Fibroblast of villous mesenchyme (primary cell): ENCODE results near the gene PKHD1. TPM values are rescaled to one million over a fixed set of nuclear protein-coding genes. Genes with fewer than 3 reads are reported as not detected.
"Not testable (repeated sequence)": the region's sequence is repeated elsewhere in the genome, so short reads cannot be mapped to it uniquely, and the experiment has no call there.

Source experiments
- DNase-seq: peaks from one replicate; pipeline ENCODE4 v3.0.0-alpha.2; 2010; ENCODE audit warnings: low read depth
- H3K4me3 ChIP-seq: 2 replicates; pipeline ENCODE4 v1.5.1; 2011; ENCODE audit warnings: low read depth, mild to moderate bottlenecking, low read length
- total RNA-seq: library from RNA; depleted of rRNA; stranded (reverse); fragments of >200 nt; gene quantifications from 2 replicates; pipeline ENCODE4 v1.2.3, GENCODE V29; 2012
- TF ChIP-seq, protein P1 (sequence below): IDR thresholded peaks from 2 replicates; pipeline ENCODE4 v1.5.1; 2012; ENCODE audit warnings: low read depth, mild to moderate bottlenecking, low read length; ENCODE audit not compliant: insufficient read depth

Gene PKHD1
- total RNA-seq, 1 donor: not detected

GRCh38 chr6:51856508-51856907 is 230.9 kb downstream of the PKHD1 start:
- no peak overlapping the region for H3K4me3 ChIP-seq
- DNase-seq: no peak
- TF ChIP-seq, protein P1, sequence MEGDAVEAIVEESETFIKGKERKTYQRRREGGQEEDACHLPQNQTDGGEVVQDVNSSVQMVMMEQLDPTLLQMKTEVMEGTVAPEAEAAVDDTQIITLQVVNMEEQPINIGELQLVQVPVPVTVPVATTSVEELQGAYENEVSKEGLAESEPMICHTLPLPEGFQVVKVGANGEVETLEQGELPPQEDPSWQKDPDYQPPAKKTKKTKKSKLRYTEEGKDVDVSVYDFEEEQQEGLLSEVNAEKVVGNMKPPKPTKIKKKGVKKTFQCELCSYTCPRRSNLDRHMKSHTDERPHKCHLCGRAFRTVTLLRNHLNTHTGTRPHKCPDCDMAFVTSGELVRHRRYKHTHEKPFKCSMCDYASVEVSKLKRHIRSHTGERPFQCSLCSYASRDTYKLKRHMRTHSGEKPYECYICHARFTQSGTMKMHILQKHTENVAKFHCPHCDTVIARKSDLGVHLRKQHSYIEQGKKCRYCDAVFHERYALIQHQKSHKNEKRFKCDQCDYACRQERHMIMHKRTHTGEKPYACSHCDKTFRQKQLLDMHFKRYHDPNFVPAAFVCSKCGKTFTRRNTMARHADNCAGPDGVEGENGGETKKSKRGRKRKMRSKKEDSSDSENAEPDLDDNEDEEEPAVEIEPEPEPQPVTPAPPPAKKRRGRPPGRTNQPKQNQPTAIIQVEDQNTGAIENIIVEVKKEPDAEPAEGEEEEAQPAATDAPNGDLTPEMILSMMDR: no peak

- no peak overlapping the region for H3K4me3 ChIP-seq
- peak; percentile 47 for DNase-seq
- TF ChIP-seq, protein P1: peak; percentile 53
Observed at GRCh38 chr6:51855310-51856082, 231.9 kb downstream of the PKHD1 start.

DNA sequence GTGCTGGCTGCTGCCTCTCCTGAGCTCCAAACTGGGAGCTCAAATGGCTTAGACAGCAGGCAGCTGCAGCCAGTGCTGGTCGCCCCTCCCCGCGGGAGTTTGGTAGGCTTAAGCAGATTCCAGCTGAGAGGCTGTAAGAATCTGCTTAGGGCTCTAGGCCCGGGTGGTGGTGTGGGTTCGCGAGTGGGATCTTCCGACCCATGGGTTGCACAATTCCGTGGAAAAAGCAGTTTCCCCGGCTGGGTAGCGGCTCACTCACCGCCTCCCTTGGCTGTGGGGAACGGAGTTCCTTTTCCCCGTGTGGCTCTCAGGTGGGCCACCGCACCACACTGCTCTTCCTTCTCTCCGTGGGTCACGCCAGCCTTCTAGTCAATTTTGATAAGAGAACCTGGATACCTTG is 232.5 kb downstream of the PKHD1 start:
- DNase-seq: no peak
- no peak overlapping the region for H3K4me3 ChIP-seq
- TF ChIP-seq, protein P1: no peak

GRCh38 chr6:51854347-51854746 is 233.1 kb downstream of the PKHD1 start:
- TF ChIP-seq, protein P1: no peak
- no peak for DNase-seq
- H3K4me3 ChIP-seq: no peak overlapping the region

DNA sequence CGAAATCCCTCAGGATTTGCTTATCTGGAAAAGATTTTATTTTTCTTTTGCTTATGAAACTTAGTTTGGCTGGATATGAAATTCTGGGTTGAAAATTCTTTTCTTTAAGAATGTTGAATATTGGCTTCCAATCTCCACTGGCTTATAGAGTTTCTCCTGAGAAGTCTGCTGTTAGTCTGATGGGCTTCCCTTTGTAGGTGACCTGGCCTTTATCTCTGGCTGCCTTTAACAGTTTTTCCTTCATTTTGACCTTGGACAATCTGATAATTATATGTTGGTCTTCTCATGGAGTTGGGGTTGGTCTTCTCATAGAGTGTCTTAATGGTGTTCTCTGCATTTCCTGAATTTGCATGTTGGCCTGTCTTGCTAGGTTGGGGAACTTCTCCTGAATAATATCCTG is 234.3 kb downstream of the PKHD1 start:
- DNase-seq, H3K4me3 ChIP-seq: not testable (repeated sequence)

DNA sequence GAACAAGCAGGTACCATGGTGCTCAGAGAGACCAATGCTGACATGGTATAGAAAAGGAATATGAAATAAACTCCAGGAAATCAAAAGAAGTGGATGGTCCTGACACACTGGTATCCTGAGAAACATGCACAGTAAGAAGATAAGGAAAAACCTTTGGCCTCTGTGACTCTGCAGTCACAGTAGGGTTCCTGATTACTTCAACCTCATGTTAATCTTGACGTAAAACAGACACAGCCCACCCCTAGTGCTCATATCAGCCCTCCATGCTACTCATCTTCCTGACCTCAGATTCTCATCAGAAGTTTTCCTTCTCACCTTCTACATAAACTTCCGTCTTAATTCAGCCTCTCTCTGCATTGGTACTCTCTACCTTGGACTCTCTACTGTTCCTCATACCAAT is 240.9 kb downstream of the PKHD1 start:
- H3K4me3 ChIP-seq: no peak overlapping the region
- TF ChIP-seq, protein P1: no peak
- no peak for DNase-seq

DNA sequence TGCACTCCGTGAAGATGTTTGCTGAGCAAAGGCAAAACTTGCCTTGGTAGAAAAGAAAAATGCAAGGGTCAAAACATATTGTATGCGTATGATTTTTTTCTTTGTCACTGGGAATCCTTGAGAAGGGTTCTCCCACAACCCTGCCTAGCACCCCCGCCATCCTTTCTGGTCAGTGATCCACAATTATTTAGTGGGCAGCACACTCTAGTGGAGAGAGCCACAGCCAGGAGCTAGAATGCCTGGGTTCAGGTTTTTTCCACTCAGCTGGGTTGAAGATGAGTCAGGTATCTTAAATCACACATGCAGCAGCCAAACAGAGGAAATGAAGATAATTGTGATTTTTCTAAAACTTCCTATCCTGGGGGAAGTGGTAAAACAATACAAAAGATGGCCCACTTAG is 243.1 kb downstream of the PKHD1 start:
- H3K4me3 ChIP-seq: no peak overlapping the region
- no peak for DNase-seq
- TF ChIP-seq, protein P1: no peak
